Nephron progenitor cell (in vitro differentiated cells): ENCODE results near the gene KLHL21.

Source experiments
- DNase-seq: peaks from one replicate; pipeline ENCODE4 v3.0.0; 2021
- H3K27ac Mint-ChIP-seq: 2 replicates; pipeline ENCODE4 v1.8.0; 2021; ENCODE audit warnings: mild to moderate bottlenecking, moderate library complexity, mixed read lengths
- H3K27me3 Mint-ChIP-seq: 2 replicates; pipeline ENCODE4 v1.8.0; 2021; ENCODE audit warnings: mild to moderate bottlenecking, low read depth, mixed read lengths; ENCODE audit not compliant: poor library complexity
- H3K36me3 Mint-ChIP-seq: 2 replicates; pipeline ENCODE4 v1.8.0; 2021; ENCODE audit warnings: low read depth, mixed read lengths
- H3K4me1 Mint-ChIP-seq: 2 replicates; pipeline ENCODE4 v1.8.0; 2021; ENCODE audit warnings: mixed read lengths
- H3K4me3 Mint-ChIP-seq: 2 replicates; pipeline ENCODE4 v1.8.0; 2021; ENCODE audit warnings: mild to moderate bottlenecking, moderate library complexity, mixed read lengths
- H3K9me3 Mint-ChIP-seq: 2 replicates; pipeline ENCODE4 v1.8.0; 2021; ENCODE audit warnings: mild to moderate bottlenecking, moderate library complexity, mixed read lengths
- TF ChIP-seq, protein P1 (sequence below): fragments of 200-600 bp; sonication (generic); IDR thresholded peaks from 2 replicates; pipeline ENCODE4 v1.5.0; 2021; ENCODE audit warnings: antibody characterized with exemption

Gene KLHL21

DNA sequence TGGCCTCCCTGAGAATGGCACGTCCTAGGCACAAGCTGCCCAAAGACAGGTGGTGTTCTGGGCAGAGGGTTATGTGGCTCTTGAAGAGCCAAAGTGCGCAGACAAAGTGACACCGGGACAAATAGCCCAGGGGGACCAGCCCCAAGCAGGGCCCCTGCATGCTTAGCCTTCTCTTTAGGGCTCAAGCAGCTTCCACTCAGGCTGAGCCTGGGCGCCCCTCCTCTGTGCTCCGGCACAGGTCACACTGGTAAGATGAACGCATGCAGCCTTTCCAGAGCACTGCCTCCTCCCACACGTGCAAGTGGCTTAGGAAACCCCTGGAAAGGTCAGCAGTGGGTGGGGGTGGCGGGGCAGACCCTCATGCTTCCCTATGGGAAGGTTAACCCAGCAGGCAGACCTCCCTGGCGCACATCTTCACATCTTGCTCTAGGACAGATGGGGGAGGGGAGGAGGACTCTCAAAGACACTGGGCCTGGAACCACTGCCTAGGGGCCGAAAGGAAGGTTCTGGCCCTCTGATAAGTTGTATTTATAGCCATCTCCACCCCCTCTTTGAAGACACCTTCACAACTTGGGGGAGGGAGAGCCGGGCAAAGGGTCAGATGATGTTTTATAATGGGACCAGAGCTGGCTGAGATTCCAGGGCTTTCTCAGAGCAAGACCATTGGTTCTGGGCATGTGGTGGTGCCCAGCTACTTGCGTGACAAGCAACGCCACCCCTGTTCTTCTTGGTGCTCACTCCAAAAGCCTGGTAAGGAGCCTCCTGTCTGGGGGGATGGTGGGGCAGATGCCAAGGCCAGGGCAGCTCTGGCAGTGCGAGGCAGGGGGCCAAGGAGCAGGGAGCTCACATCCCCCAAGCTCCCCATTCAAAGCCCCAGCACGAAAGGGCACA lies 5.5 kb downstream of the KLHL21 start:
- peak overlapping the region; percentile 26 for H3K4me3 Mint-ChIP-seq
- H3K27me3 Mint-ChIP-seq = no peaks in the 10 kb centered on the region
- no peak for DNase-seq

DNA sequence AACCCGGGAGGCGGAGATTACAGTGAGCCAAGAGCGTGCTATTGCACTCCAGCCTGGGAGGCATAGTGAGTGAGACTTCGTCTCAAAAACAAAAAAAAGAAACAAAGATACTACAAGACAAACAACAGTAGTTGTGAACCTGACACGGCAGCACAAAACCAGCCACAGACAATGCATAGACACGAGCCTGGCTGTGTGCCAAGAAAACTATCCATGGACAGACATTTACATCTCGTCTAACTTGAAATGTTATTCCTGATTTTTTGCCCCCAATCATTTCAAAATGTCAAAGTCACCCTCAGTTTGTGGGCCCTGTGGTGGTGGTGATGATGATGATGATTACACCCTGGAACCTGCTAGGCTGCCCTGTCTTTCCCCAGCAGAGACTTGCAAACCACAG lies 6.3 kb downstream of the KLHL21 start:
- no peaks in the 10 kb centered on the region for H3K9me3 Mint-ChIP-seq
- TF ChIP-seq, protein P1, sequence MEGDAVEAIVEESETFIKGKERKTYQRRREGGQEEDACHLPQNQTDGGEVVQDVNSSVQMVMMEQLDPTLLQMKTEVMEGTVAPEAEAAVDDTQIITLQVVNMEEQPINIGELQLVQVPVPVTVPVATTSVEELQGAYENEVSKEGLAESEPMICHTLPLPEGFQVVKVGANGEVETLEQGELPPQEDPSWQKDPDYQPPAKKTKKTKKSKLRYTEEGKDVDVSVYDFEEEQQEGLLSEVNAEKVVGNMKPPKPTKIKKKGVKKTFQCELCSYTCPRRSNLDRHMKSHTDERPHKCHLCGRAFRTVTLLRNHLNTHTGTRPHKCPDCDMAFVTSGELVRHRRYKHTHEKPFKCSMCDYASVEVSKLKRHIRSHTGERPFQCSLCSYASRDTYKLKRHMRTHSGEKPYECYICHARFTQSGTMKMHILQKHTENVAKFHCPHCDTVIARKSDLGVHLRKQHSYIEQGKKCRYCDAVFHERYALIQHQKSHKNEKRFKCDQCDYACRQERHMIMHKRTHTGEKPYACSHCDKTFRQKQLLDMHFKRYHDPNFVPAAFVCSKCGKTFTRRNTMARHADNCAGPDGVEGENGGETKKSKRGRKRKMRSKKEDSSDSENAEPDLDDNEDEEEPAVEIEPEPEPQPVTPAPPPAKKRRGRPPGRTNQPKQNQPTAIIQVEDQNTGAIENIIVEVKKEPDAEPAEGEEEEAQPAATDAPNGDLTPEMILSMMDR = no peak

More for the DNA sequence above, 5.5 kb downstream of the KLHL21 start:
- Mint-ChIP-seq H3K4me1 (peaks cover 51% of the 10 kb centered on the region), H3K36me3 (peaks cover 24% of the 10 kb centered on the region), H3K9me3 (no peaks in the 10 kb centered on the region), H3K27ac (peak overlapping the region; percentile 51)
- TF ChIP-seq, protein P1 = no peak

DNA sequence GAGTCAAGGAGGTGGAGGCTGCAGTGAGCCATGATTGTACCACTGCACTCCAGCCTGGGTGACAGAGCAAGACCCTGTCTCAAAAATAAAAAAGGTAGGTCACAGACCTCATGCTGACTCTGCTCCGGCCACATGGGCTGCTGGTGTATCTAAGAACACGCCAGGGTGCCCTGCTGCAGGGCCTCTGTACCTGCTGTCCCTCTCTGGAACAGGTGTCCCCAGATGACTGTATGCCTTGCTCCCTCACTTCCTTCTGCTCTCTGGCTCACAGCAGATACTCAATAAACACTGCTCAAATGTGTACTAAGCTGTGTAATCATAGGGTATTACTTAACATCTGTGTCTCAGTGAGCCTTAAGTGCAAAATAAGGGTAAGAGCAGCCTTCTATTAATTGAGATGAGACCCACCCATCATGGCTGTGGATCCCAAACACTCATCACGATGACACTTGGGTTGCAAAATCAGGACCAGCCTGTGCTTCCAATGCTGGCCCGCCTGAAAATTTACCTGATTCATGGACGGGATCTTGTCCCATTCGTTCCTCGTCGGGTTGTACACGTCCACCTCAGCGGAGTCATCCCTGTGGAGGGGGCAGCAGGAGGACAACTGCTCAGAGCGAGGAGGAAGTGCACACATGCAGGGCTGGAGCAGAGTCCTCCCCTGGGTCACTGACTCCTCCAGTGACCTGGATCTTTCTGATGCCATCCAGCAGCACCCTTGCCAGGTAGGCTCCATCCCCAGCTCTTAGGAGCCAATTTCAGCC lies 7.5 kb downstream of the KLHL21 start:
- Mint-ChIP-seq H3K27ac (no peak overlapping the region), H3K4me3 (no peak overlapping the region), H3K4me1 (peaks cover 39% of the 10 kb centered on the region), H3K27me3 (no peaks in the 10 kb centered on the region), H3K36me3 (peaks cover 29% of the 10 kb centered on the region), H3K9me3 (no peaks in the 10 kb centered on the region)
- no peak for DNase-seq
- TF ChIP-seq, protein P1 = no peak

More for the DNA sequence above, 6.3 kb downstream of the KLHL21 start:
- peaks cover 24% of the 10 kb centered on the region for H3K36me3 Mint-ChIP-seq
- H3K27ac Mint-ChIP-seq = peak overlapping the region; percentile 16
- no peak for DNase-seq
- peak overlapping the region; percentile 25 for H3K4me3 Mint-ChIP-seq
- no peaks in the 10 kb centered on the region for H3K27me3 Mint-ChIP-seq
- H3K4me1 Mint-ChIP-seq = peaks cover 51% of the 10 kb centered on the region

DNA sequence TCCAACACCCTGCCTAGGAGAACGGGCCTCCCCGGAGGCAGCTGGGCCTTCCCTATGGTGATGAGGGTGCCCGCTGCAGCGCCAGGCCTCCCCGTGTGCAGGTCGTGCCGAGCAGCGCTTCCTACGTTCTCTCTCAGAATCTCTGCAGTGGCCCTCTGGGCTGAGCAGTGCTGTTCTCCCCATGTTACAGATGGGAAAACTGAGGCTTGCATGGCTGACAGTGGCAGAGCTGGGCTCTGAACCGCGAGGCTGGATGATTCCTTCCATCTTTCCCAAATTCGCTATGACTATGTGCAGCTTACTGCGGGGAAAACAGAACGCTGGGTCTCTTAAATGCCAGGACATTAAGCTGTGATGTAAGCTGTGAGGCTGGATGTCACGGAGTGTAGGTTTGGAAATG lies 8.9 kb downstream of the KLHL21 start:
- Mint-ChIP-seq H3K36me3 (peaks cover 35% of the 10 kb centered on the region), H3K4me1 (peaks cover 38% of the 10 kb centered on the region), H3K9me3 (no peaks in the 10 kb centered on the region), H3K27me3 (no peaks in the 10 kb centered on the region), H3K27ac (no peak overlapping the region), H3K4me3 (no peak overlapping the region)
- TF ChIP-seq, protein P1 = no peak
- DNase-seq = no peak

DNA sequence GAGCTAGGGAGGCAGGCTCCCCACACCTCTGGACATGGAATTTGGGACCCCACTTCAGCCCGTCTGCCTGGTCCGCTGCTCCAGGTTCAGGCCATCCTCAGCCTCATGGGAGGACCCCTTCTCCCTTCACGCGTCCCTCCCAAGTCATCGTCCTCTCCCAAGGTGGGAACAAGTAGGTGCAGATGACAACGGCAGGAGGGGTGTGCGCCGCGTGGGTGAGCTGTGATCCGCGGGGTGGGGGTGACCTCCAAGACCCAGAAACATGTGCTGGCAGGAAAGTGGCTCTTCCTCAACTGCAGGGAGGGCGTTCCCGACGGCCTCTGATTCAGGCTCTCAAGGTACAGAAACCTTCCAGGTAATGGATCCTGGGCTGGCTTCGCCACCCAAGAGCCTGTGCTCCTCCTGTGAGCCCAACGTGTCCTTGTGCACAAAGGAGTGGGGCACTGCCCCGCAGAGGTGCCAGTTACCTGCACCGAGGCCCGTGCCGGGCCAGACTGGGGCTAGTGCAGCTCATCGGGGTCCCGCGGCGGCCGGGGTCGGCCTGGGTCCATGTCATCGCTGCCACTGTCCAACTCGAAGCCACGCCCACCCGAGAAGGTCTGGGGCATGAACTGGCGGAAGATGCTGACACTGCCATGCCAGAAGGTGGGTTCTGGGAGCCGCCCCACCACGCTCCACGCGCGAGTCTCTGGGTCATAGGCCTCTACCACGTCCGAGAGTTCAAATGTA lies 9.6 kb downstream of the KLHL21 start:
- H3K4me3 Mint-ChIP-seq = no peak overlapping the region
- TF ChIP-seq, protein P1 = no peak
- no peaks in the 10 kb centered on the region for H3K9me3 Mint-ChIP-seq
- H3K4me1 Mint-ChIP-seq = peaks cover 38% of the 10 kb centered on the region
- no peak overlapping the region for H3K27ac Mint-ChIP-seq
- H3K36me3 Mint-ChIP-seq = peaks cover 35% of the 10 kb centered on the region
- H3K27me3 Mint-ChIP-seq = no peaks in the 10 kb centered on the region
- no peak for DNase-seq
